ENCODE data around the gene GCA. TPM values are rescaled to one million over a fixed set of nuclear protein-coding genes. Genes with fewer than 3 reads are reported as not detected.

GCA gene
- total RNA-seq, 3 donors from 2014 or later (not counting 1 experiment from before 2014, with no cell fraction given) = 5.5 to 9.7 (median 6.6) TPM

- H3K27ac Mint-ChIP-seq = peak overlapping the region; percentile 98 to 99
- Histone ChIP-seq H3K27ac (ENCODE audit: low read length) (no peak overlapping the region), H3K4me3 (ENCODE audit: low read length) (no peak overlapping the region), H3K36me3 (ENCODE audit: control insufficient read depth, insufficient read depth, low read length) (no peaks in the 10 kb centered on the region), H3K9me3 (ENCODE audit: control insufficient read depth, insufficient read depth, low read length) (no peaks in the 10 kb centered on the region), H3K4me1 (ENCODE audit: control insufficient read depth, insufficient read depth, low read length) (peaks cover 15% of the 10 kb centered on the region), H3K27me3 (ENCODE audit: control insufficient read depth, insufficient read depth, low read length) (no peaks in the 10 kb centered on the region)
- DNase-seq = no peak
- no peak for ATAC-seq
- H3K27me3 Mint-ChIP-seq (ENCODE audit: low read depth in 2 of 2) = no peaks in the 10 kb centered on the region
- WGBS (ENCODE audit: insufficient coverage) = 92% methylated on average over 4 of the region's 4 CpGs
- peaks cover 7% of the 10 kb centered on the region for H3K36me3 Mint-ChIP-seq
- H3K4me1 Mint-ChIP-seq = peaks cover 53 to 67% of the 10 kb centered on the region in 2 donors
- H3K4me3 Mint-ChIP-seq = peak overlapping the region; percentile 94
- no peaks in the 10 kb centered on the region for H3K9me3 Mint-ChIP-seq
- intact Hi-C loops (cut with micrococcal nuclease) = no loop called here
- TF ChIP-seq CTCF (IDR thresholded peaks at IDR 0.05) = no peak
These were observed 28.0 kb upstream of the GCA start for GRCh38 chr2:162315938-162316337.

DNA sequence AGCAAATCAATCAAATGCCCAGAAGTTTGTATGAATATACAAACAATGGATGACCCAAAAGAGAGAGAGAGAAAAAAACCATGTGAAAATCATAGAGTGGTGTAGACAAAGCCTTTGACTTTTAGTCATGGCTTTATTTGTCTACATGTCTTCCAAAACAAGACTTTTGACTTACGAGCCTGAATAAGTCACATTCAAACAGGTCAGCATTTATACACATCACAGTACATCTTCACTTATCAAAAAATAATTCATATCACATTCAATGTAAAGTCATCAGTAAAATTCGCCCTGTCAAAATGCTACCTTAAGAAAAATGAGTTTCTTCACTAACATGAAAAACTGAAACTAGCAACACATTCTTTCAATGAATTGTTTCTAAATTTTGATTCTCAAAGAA lies 27.3 kb upstream of the GCA start:
- WGBS (ENCODE audit: insufficient coverage) = 94% methylated on average over 2 of the region's 2 CpGs
- no peak for DNase-seq
- no peaks in the 10 kb centered on the region for H3K27me3 ChIP-seq (ENCODE audit: control insufficient read depth, insufficient read depth, low read length)
- no peak overlapping the region for H3K27ac ChIP-seq (ENCODE audit: low read length)
- no peak overlapping the region for H3K4me3 ChIP-seq (ENCODE audit: low read length)
- H3K36me3 ChIP-seq (ENCODE audit: control insufficient read depth, insufficient read depth, low read length) = no peaks in the 10 kb centered on the region
- TF ChIP-seq CTCF (IDR thresholded peaks at IDR 0.05) = no peak
- H3K4me3 Mint-ChIP-seq = peak overlapping the region; percentile 94
- peaks cover 53 to 66% of the 10 kb centered on the region in 2 donors for H3K4me1 Mint-ChIP-seq
- ATAC-seq = no peak
- H3K27ac Mint-ChIP-seq = peak overlapping the region; percentile 98 to 99
- intact Hi-C loops (cut with micrococcal nuclease) = no loop called here
- peaks cover 7% of the 10 kb centered on the region for H3K36me3 Mint-ChIP-seq
- H3K9me3 Mint-ChIP-seq = no peaks in the 10 kb centered on the region
- no peaks in the 10 kb centered on the region for H3K27me3 Mint-ChIP-seq (ENCODE audit: low read depth in 2 of 2)
- peaks cover 15% of the 10 kb centered on the region for H3K4me1 ChIP-seq (ENCODE audit: control insufficient read depth, insufficient read depth, low read length)
- H3K9me3 ChIP-seq (ENCODE audit: control insufficient read depth, insufficient read depth, low read length) = no peaks in the 10 kb centered on the region

- peaks cover 53 to 66% of the 10 kb centered on the region in 2 donors for H3K4me1 Mint-ChIP-seq
- H3K27ac Mint-ChIP-seq = peak overlapping the region; percentile 98 to 99
- H3K27me3 Mint-ChIP-seq (ENCODE audit: low read depth in 2 of 2) = no peaks in the 10 kb centered on the region
- intact Hi-C loops (cut with micrococcal nuclease) = no loop called here
- ATAC-seq (no peak), DNase-seq (no peak)
- peak overlapping the region; percentile 94 for H3K4me3 Mint-ChIP-seq
- no peak for TF ChIP-seq CTCF (IDR thresholded peaks at IDR 0.05)
- H3K36me3 ChIP-seq (ENCODE audit: control insufficient read depth, insufficient read depth, low read length) = no peaks in the 10 kb centered on the region
- no peaks in the 10 kb centered on the region for H3K9me3 Mint-ChIP-seq
- H3K4me1 ChIP-seq (ENCODE audit: control insufficient read depth, insufficient read depth, low read length) = peaks cover 15% of the 10 kb centered on the region
- peaks cover 7% of the 10 kb centered on the region for H3K36me3 Mint-ChIP-seq
- H3K27me3 ChIP-seq (ENCODE audit: control insufficient read depth, insufficient read depth, low read length) = no peaks in the 10 kb centered on the region
- peak overlapping the region; percentile 90 for H3K27ac ChIP-seq (ENCODE audit: low read length)
- peak overlapping the region; percentile 76 for H3K4me3 ChIP-seq (ENCODE audit: low read length)
- WGBS (ENCODE audit: insufficient coverage) = 59% methylated on average over 2 of the region's 3 CpGs
- H3K9me3 ChIP-seq (ENCODE audit: control insufficient read depth, insufficient read depth, low read length) = no peaks in the 10 kb centered on the region
These were observed 26.7 kb upstream of the GCA start for GRCh38 chr2:162317058-162317742.

Data from natural killer cell (primary cell).